H1 (cell line): ENCODE data around the gene MACROD1. TPM values are rescaled to one million over a fixed set of nuclear protein-coding genes. Genes with fewer than 3 reads are reported as not detected.

Experiments
- CTCF ChIA-PET: fragments of 300-600 bp; sonication (Branson Sonifier 250); formaldehyde crosslinking; loops from one replicate; lab custom pipeline; 2021; ENCODE audit not compliant: partially characterized antibody; lab: Charles Lee
- POLR2A ChIA-PET: fragments of 300-600 bp; sonication (Branson Sonifier 250); formaldehyde crosslinking; loops from one replicate; lab custom pipeline; 2021; ENCODE audit warnings: inconsistent platforms; ENCODE audit not compliant: partially characterized antibody; lab: Charles Lee
- DNase-seq, 2 experiments: peaks; one replicate each; pipeline versions ENCODE4 v3.0.0 to v3.0.0-alpha.2; 2010 to 2022; ENCODE audit warnings: low spot score in 2 of 2, low read depth in 1 of 2, mixed read lengths in 1 of 2
- FAIRE-seq: peaks from 2 replicates; lab custom pipeline; 2011; peaks lifted over from hg19 to GRCh38; lab: Jason Lieb, UNC
- H2AFZ ChIP-seq: 2 replicates; pipeline ENCODE4 v1.8.1; 2012; ENCODE audit warnings: low read length, inconsistent platforms
- H2AK5ac ChIP-seq: 2 replicates; pipeline ENCODE4 v1.6.1; 2013; ENCODE audit warnings: low read depth, low read length
- H2BK120ac ChIP-seq: replicated peaks from 2 replicates; pipeline ENCODE3; 2013; ENCODE audit warnings: low read depth, low read length, inconsistent platforms
- H2BK12ac ChIP-seq: 2 replicates; pipeline ENCODE4 v1.6.1; 2013; ENCODE audit warnings: low read depth, low read length
- H2BK15ac ChIP-seq: 2 replicates; pipeline ENCODE4 v1.6.1; 2013; ENCODE audit warnings: low read length
- H2BK20ac ChIP-seq: 2 replicates; pipeline ENCODE4 v1.6.1; 2013; ENCODE audit warnings: low read length
- H2BK5ac ChIP-seq: 2 replicates; pipeline ENCODE4 v1.6.1; 2013; ENCODE audit warnings: low read depth, low read length
- H3K14ac ChIP-seq: 2 replicates; pipeline ENCODE4 v1.6.1; 2013; ENCODE audit warnings: inconsistent platforms; ENCODE audit not compliant: insufficient read length
- H3K18ac ChIP-seq: 2 replicates; pipeline ENCODE4 v1.6.1; 2013; ENCODE audit warnings: low read length; ENCODE audit errors: extremely low read depth
- H3K23ac ChIP-seq: 2 replicates; pipeline ENCODE4 v1.6.1; 2013; ENCODE audit warnings: inconsistent platforms; ENCODE audit not compliant: insufficient read length
- H3K23me2 ChIP-seq: 2 replicates; pipeline ENCODE4 v1.6.1; 2013; ENCODE audit warnings: low read depth, low read length
- H3K27ac ChIP-seq: 2 replicates; pipeline ENCODE4 v1.6.1; 2011; ENCODE audit warnings: low read depth, low read length, inconsistent platforms
- H3K27me3 ChIP-seq, 4 experiments: replicated peaks in 1 of 4; 1 replicate in 1 of 4; 2 replicates in 3 of 4; pipeline versions ENCODE4 v1.6.1 to v1.8.1; 2011 to 2013; ENCODE audit warnings: low read length in 3 of 4, mild to moderate bottlenecking in 3 of 4, inconsistent platforms in 2 of 4, mixed read lengths in 2 of 4, moderate library complexity in 1 of 4; ENCODE audit not compliant: control insufficient read depth in 3 of 4, insufficient read depth in 3 of 4; ENCODE audit errors: extremely low read depth in 1 of 4
- H3K36me3 ChIP-seq, 4 experiments: 2 replicates each; pipeline versions ENCODE4 v1.6.1 to v1.8.1; 2011 to 2013; ENCODE audit warnings: mild to moderate bottlenecking in 4 of 4, low read length in 3 of 4, moderate library complexity in 2 of 4, control low read depth in 1 of 4, inconsistent platforms in 1 of 4; ENCODE audit not compliant: insufficient read depth in 4 of 4, control insufficient read depth in 2 of 4
- H3K4ac ChIP-seq: replicated peaks from 2 replicates; pipeline ENCODE3; 2013; ENCODE audit warnings: low read length, low read depth, mixed read lengths, inconsistent platforms; ENCODE audit not compliant: insufficient read length
- H3K4me1 ChIP-seq, 4 experiments: replicated peaks in 1 of 4; 1 replicate in 1 of 4; 2 replicates in 3 of 4; pipeline versions ENCODE4 v1.6.1 to v1.8.1; 2011 to 2013; ENCODE audit warnings: low read length in 3 of 4, inconsistent platforms in 2 of 4, mixed read lengths in 1 of 4; ENCODE audit not compliant: insufficient read depth in 4 of 4, control insufficient read depth in 3 of 4
- H3K4me2 ChIP-seq, 2 experiments: 2 replicates each; pipeline versions ENCODE4 v1.6.1 to v1.8.1; 2011 to 2013; ENCODE audit warnings: low read depth in 2 of 2, low read length in 2 of 2, control low read depth in 1 of 2, inconsistent platforms in 1 of 2, mild to moderate bottlenecking in 1 of 2; ENCODE audit not compliant: insufficient read depth in 1 of 2
- H3K4me3 ChIP-seq, 4 experiments: fragments of 200-600, 300-600 bp in 1 of 4; sonication (generic), shearing (Covaris generic), sonication (Bioruptor Twin) in 1 of 4; 2 replicates each; pipeline versions ENCODE4 v1.5.1 to v1.8.1; 2011 to 2016; ENCODE audit warnings: low read length in 4 of 4, low read depth in 3 of 4, control low read depth in 2 of 4, inconsistent platforms in 2 of 4, mild to moderate bottlenecking in 2 of 4, mixed read lengths in 1 of 4, moderate library complexity in 1 of 4; ENCODE audit not compliant: insufficient read depth in 2 of 4; ENCODE audit errors: extremely low read depth in 1 of 4
- H3K56ac ChIP-seq: replicated peaks from 2 replicates; pipeline ENCODE3; 2013; ENCODE audit warnings: low read depth, mild to moderate bottlenecking, mixed read lengths, low read length, inconsistent platforms; ENCODE audit not compliant: insufficient read length
- H3K79me1 ChIP-seq: 2 replicates; pipeline ENCODE4 v1.6.1; 2013; ENCODE audit warnings: low read depth, low read length, control low read depth
- H3K79me2 ChIP-seq, 2 experiments: 2 replicates each; pipeline versions ENCODE4 v1.6.1 to v1.8.1; 2012 to 2013; ENCODE audit warnings: low read length in 2 of 2, mild to moderate bottlenecking in 2 of 2, inconsistent platforms in 1 of 2; ENCODE audit not compliant: insufficient read depth in 2 of 2, control insufficient read depth in 1 of 2
- H3K9ac ChIP-seq, 4 experiments: replicated peaks in 1 of 4; 1 replicate in 1 of 4; 2 replicates in 3 of 4; pipeline versions ENCODE4 v1.6.1 to v1.8.1; 2011 to 2013; ENCODE audit warnings: low read depth in 3 of 4, low read length in 3 of 4, control low read depth in 2 of 4, mild to moderate bottlenecking in 2 of 4, moderate library complexity in 2 of 4, inconsistent platforms in 1 of 4; ENCODE audit errors: extremely low read depth in 1 of 4
- H3K9me3 ChIP-seq, 2 experiments: 2 replicates each; pipeline versions ENCODE4 v1.6.1 to v1.8.1; 2012 to 2013; ENCODE audit warnings: mild to moderate bottlenecking in 2 of 2, moderate library complexity in 2 of 2, control low read depth in 1 of 2, inconsistent platforms in 1 of 2, low read depth in 1 of 2, low read length in 1 of 2, mixed read lengths in 1 of 2; ENCODE audit not compliant: insufficient read depth in 2 of 2
- H4K20me1 ChIP-seq, 2 experiments: replicated peaks in 1 of 2; 2 replicates each; pipeline versions ENCODE3 to v1.8.1; 2011 to 2013; ENCODE audit warnings: inconsistent platforms in 2 of 2, low read length in 2 of 2, mild to moderate bottlenecking in 1 of 2; ENCODE audit not compliant: insufficient read depth in 2 of 2, control insufficient read depth in 1 of 2
- H4K5ac ChIP-seq: 2 replicates; pipeline ENCODE4 v1.6.1; 2013; ENCODE audit warnings: low read length, low read depth, mixed read lengths, inconsistent platforms; ENCODE audit not compliant: insufficient read length
- H4K8ac ChIP-seq: 2 replicates; pipeline ENCODE4 v1.8.0; 2013; ENCODE audit warnings: mild to moderate bottlenecking, moderate library complexity, low read length, inconsistent platforms; ENCODE audit not compliant: insufficient read depth; ENCODE audit errors: extremely low read depth
- H4K91ac ChIP-seq: replicated peaks from 2 replicates; pipeline ENCODE3; 2013; ENCODE audit warnings: low read length, mixed read lengths, inconsistent platforms; ENCODE audit not compliant: insufficient read length
- CHD1 ChIP-seq: IDR thresholded peaks from 2 replicates; pipeline ENCODE4 v1.6.1; 2012; ENCODE audit warnings: low read depth, low read length, improper control_type of control experiment
- NANOG ChIP-seq: IDR thresholded peaks from 2 replicates; pipeline ENCODE4 v1.6.1; 2011; ENCODE audit warnings: low read length, low read depth, mild to moderate bottlenecking, inconsistent platforms; ENCODE audit not compliant: insufficient read depth, poor library complexity, severe bottlenecking
- POLR2A ChIP-seq, 2 experiments: IDR thresholded peaks; 1 replicate in 1 of 2; 2 replicates in 1 of 2; pipeline ENCODE4 v1.6.1; 2011; ENCODE audit warnings: low read depth in 2 of 2, low read length in 2 of 2, mild to moderate bottlenecking in 2 of 2; ENCODE audit errors: control extremely low read depth in 1 of 2
- RAD21 ChIP-seq, 2 experiments: IDR thresholded peaks in 1 of 2; conservative IDR thresholded peaks in 1 of 2; 2 replicates each; pipeline ENCODE4 v1.6.1; 2011; ENCODE audit warnings: low read depth in 2 of 2, low read length in 2 of 2, improper control_type of control experiment in 1 of 2, inconsistent platforms in 1 of 2, mild to moderate bottlenecking in 1 of 2, moderate library complexity in 1 of 2
- RXRA ChIP-seq: IDR thresholded peaks from 2 replicates; pipeline ENCODE4 v1.6.1; 2011; ENCODE audit warnings: low read depth, mild to moderate bottlenecking, low read length, moderate library complexity; ENCODE audit not compliant: insufficient read depth
- SAP30 ChIP-seq: fragments of 300-600 bp; sonication (generic); IDR thresholded peaks from 2 replicates; pipeline ENCODE4 v1.7.1; 2012; ENCODE audit warnings: low read length, moderate library complexity, mild to moderate bottlenecking, inconsistent platforms; ENCODE audit not compliant: insufficient read depth, insufficient replicate concordance
- SP1 ChIP-seq: IDR thresholded peaks from 2 replicates; pipeline ENCODE4 v1.6.1; 2011; ENCODE audit warnings: low read depth, low read length
- SP2 ChIP-seq: IDR thresholded peaks from 2 replicates; pipeline ENCODE4 v1.6.1; 2012; ENCODE audit warnings: mild to moderate bottlenecking, low read length, inconsistent platforms
- SP4 ChIP-seq: IDR thresholded peaks from 2 replicates; pipeline ENCODE4 v1.6.1; 2012; ENCODE audit warnings: low read length, inconsistent platforms
- TEAD4 ChIP-seq: IDR thresholded peaks from 2 replicates; pipeline ENCODE4 v1.6.1; 2012; ENCODE audit warnings: low read depth, low read length, inconsistent platforms, mixed read lengths
- WGBS, 2 experiments: shearing (Covaris generic) in 1 of 2; methylation state at CpG; one replicate each; pipeline versions ENCODE4 v1.1.6 to v1.1.7; 2013 to 2015; ENCODE audit warnings: low lambda C conversion rate in 2 of 2, mixed read lengths in 2 of 2, inconsistent platforms in 1 of 2, low coverage in 1 of 2, missing lambda C conversion rate in 1 of 2; ENCODE audit not compliant: insufficient replicate concordance in 2 of 2, insufficient coverage in 1 of 2, insufficient read length in 1 of 2; ENCODE audit errors: extremely low coverage in 1 of 2, missing lambda C conversion rate in 1 of 2; 5-methylcytosine and 5-hydroxymethylcytosine counted together
- polyA plus RNA-seq, 7 experiments: library from polyadenylated mRNA; depleted of rRNA in 3 of 7; stranded (reverse) in 5 of 7; unstranded in 2 of 7; fragments of >200 nt in 5 of 7; fragments of 200-250 nt in 2 of 7; gene quantifications; 1 replicate in 5 of 7; 2 replicates in 1 of 7; 4 replicates in 1 of 7; pipeline versions ENCODE4 v1.2.1 to v1.2.3, GENCODE V29; 2011 to 2013; ENCODE audit warnings: missing spikeins in 2 of 7, mixed read lengths in 2 of 7
- total RNA-seq: library from RNA; stranded (reverse); fragmentation: NEBNext Ultra II Directional; extraction: Animal tissue kit (Norgen Biotek cat#: 25700); gene quantifications from 2 replicates; pipeline ENCODE4 v1.2.1, GENCODE V29; 2021
- TF ChIP-seq, protein P1 (sequence below): IDR thresholded peaks from 2 replicates; pipeline ENCODE4 v1.6.1; 2012; ENCODE audit warnings: low read length, inconsistent platforms

The MACROD1 gene
- total and polyA plus RNA-seq, 2 of the 8 experiments (the other 6 are each of a cell fraction or from before 2014, with no cell fraction given), result 19.5 to 34.1 TPM

DNA sequence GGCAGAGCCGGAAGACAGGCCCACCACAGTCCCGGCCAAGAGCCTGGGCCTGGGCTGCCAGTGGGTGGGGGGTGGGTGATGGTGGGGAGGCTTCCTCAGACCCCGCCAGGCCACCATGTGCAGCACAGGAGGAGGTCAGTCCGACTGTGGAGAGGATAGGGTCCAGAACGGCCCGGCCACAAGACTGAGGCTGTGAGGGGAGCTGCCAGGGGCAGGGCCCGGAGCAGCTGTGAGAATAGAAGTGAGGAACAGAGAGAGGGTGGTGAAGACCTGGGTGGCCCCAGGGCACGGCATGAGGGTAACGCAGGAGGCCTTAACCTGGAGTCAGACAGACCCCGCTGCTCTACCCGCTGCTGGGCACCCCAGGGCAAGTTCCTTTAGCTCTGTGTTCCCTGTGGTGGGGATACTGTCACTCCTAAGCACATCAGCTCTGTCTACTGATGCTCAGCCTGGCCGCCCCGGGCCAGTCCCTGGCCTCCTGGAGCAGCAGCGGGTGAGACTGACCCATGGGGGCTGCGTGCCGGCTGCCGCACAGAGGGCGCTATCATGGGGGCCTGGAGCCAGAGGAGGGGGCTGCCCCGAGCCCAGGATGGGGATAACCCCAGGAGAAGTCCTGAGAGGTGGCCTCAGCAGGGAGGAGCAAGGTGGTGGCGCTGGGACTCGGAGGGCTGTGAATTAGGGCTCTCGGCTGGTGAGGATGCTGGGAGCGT lies 42.3 kb upstream of the MACROD1 start:
- Histone ChIP-seq H3K4me3 (no peak overlapping the region), H3K23me2 (no peaks in the 10 kb centered on the region), H3K4me1 (peaks cover 0 to 5% (median 0%) of the 10 kb centered on the region in 4 experiments; a peak in 3 of 7 replicates), H4K8ac (peak overlapping the region; percentile 71; the same call in 1 of the 2 replicates), H3K79me1 (no peaks in the 10 kb centered on the region), H2BK20ac (no peak overlapping the region), H4K5ac (no peak overlapping the region), H3K23ac (no peak overlapping the region), H3K36me3 (peaks cover 17 to 32% (median 25%) of the 10 kb centered on the region in 4 experiments), H3K79me2 (no peaks in the 10 kb centered on the region), H2BK120ac (no peak overlapping the region), H3K18ac (no peak overlapping the region), H2AFZ (no peak overlapping the region), H3K9me3 (no peaks in the 10 kb centered on the region), H2BK15ac (no peak overlapping the region), H4K20me1 (peaks cover 5 to 9% of the 10 kb centered on the region in 2 experiments), H3K56ac (no peak overlapping the region), H4K91ac (no peak overlapping the region), H3K4ac (no peak overlapping the region), H3K27ac (no peak overlapping the region), H2BK12ac (no peak overlapping the region), H2AK5ac (no peak overlapping the region), H3K27me3 (no peaks in the 10 kb centered on the region; a peak in 1 of 7 replicates), H2BK5ac (no peak overlapping the region), H3K4me2 (no peak overlapping the region), H3K9ac (no peak overlapping the region), H3K14ac (no peak overlapping the region)
- CTCF ChIA-PET, result interaction anchor here (1.2 to 7.4 kb wide), 11 partner anchors 7 to 93 kb away, joined by 3 to 68 read pairs (median 15); partner anchors contain the start of genes DNAJC4, NUDT22, PLCB3 and TRPT1
- 94% methylated on average over 19 of the region's 23 CpGs; no CpG with 5 or more reads in 1 of the 2 experiments for WGBS, 2 experiments
- POLR2A ChIA-PET, result interaction anchor here (0.5 to 18.4 kb wide), 9 partner anchors 12 to 96 kb away, joined by 3 to 253 read pairs (median 7); partner anchors contain the start of genes ESRRA, NUDT22, PLCB3 and PPP1R14B
- FAIRE-seq, result no peak
- no peak for DNase-seq
- TF ChIP-seq SP1, result no peak
- TF ChIP-seq SP4, result no peak
- TF ChIP-seq, protein P1, sequence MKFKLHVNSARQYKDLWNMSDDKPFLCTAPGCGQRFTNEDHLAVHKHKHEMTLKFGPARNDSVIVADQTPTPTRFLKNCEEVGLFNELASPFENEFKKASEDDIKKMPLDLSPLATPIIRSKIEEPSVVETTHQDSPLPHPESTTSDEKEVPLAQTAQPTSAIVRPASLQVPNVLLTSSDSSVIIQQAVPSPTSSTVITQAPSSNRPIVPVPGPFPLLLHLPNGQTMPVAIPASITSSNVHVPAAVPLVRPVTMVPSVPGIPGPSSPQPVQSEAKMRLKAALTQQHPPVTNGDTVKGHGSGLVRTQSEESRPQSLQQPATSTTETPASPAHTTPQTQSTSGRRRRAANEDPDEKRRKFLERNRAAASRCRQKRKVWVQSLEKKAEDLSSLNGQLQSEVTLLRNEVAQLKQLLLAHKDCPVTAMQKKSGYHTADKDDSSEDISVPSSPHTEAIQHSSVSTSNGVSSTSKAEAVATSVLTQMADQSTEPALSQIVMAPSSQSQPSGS, result no peak
- no peak for TF ChIP-seq RXRA
- no peak for TF ChIP-seq POLR2A (IDR thresholded peaks at IDR 0.05; ENCODE audit: control extremely low read depth in 1 of 2, low read depth in 2 of 2, low read length in 2 of 2)
- no peak for TF ChIP-seq TEAD4
- no peak for TF ChIP-seq SAP30
- no peak for TF ChIP-seq CHD1
- no peak for TF ChIP-seq RAD21 (IDR thresholded peaks at IDR 0.05 in 1 of 2, conservative IDR thresholded peaks at IDR 0.05 in 1 of 2; ENCODE audit: low read depth in 2 of 2, low read length in 2 of 2)
- TF ChIP-seq SP2, result no peak
- TF ChIP-seq NANOG, result no peak
